HepG2 (cell line): Measurements from ENCODE around the gene ATP2C2. TPM values are rescaled to one million over a fixed set of nuclear protein-coding genes. Genes with fewer than 3 reads are reported as not detected.

ENCODE experiments used
- ATF1 ChIP-seq: IDR thresholded peaks from 2 replicates; pipeline ENCODE4 v1.6.1; 2016; ENCODE audit warnings: mild to moderate bottlenecking, control low read depth
- ATM ChIP-seq: fragments of 450-650 bp; IDR thresholded peaks from 2 replicates; pipeline ENCODE4 v1.7.1; 2017; ENCODE audit warnings: mild to moderate bottlenecking, borderline replicate concordance
- FOXA3 ChIP-seq: IDR thresholded peaks from 2 replicates; pipeline ENCODE4 v1.6.1; 2016; ENCODE audit warnings: missing genetic modification reagents, missing compliant biosample characterization
- GATAD2A ChIP-seq: IDR thresholded peaks from 2 replicates; pipeline ENCODE4 v1.6.1; 2016
- MEIS1 ChIP-seq: sonication (generic); formaldehyde crosslinking; IDR thresholded peaks from 2 replicates; pipeline ENCODE4 v1.9.0; 2021; ENCODE audit warnings: mild to moderate bottlenecking, missing genetic modification reagents, moderate library complexity, borderline replicate concordance
- PHB2 ChIP-seq: fragments of 450-650 bp; IDR thresholded peaks from 2 replicates; pipeline ENCODE4 v1.6.1; 2018; ENCODE audit not compliant: partially characterized antibody
- SOX6 ChIP-seq, 2 experiments: fragments of 450-650 bp in 1 of 2; sonication (generic) in 1 of 2; formaldehyde crosslinking in 1 of 2; IDR thresholded peaks; 2 replicates each; pipeline versions ENCODE4 v1.4.0 to v1.6.1; 2017 to 2020; ENCODE audit warnings: antibody characterized with exemption in 1 of 2, mild to moderate bottlenecking in 1 of 2, missing genetic modification reagents in 1 of 2
- SP2 ChIP-seq: sonication (generic); formaldehyde crosslinking; IDR thresholded peaks from 2 replicates; pipeline ENCODE4 v1.5.1; 2020; ENCODE audit warnings: mild to moderate bottlenecking, missing genetic modification reagents
- YY1 ChIP-seq: IDR thresholded peaks from 2 replicates; pipeline ENCODE4 v1.6.1; 2011; ENCODE audit warnings: low read length, low read depth, moderate library complexity, mild to moderate bottlenecking; ENCODE audit not compliant: insufficient read depth, insufficient replicate concordance
- ZC3H13 ChIP-seq: sonication (generic); formaldehyde crosslinking; IDR thresholded peaks from 2 replicates; pipeline ENCODE4 v1.8.1; 2023; ENCODE audit warnings: mild to moderate bottlenecking, missing genetic modification reagents, moderate library complexity
- ZKSCAN1 ChIP-seq: fragments of 150-350 bp; IDR thresholded peaks from 2 replicates; pipeline ENCODE4 v1.6.1; 2014; ENCODE audit warnings: low read length
- ZNF605 ChIP-seq: sonication (generic); formaldehyde crosslinking; IDR thresholded peaks from 2 replicates; pipeline ENCODE4 v1.8.0; 2022; ENCODE audit warnings: mild to moderate bottlenecking, missing genetic modification reagents
- ZNF747 ChIP-seq: sonication (generic); formaldehyde crosslinking; IDR thresholded peaks from 2 replicates; pipeline ENCODE4 v1.8.1; 2023; ENCODE audit warnings: missing genetic modification reagents, mild to moderate bottlenecking, borderline replicate concordance
- polyA plus RNA-seq, 8 experiments: library from polyadenylated mRNA; depleted of rRNA in 3 of 8; stranded (reverse) in 7 of 8; unstranded in 1 of 8; fragments of >200 nt; fragmentation: Illumina TruSeq in 4 of 8; extraction: Trizol in 4 of 8; gene quantifications; 2 replicates each; pipeline versions ENCODE4 v1.2.1 to v1.2.3, GENCODE V29; 2011 to 2016; ENCODE audit warnings: low read depth in 4 of 8, missing spikeins in 1 of 8, mixed read lengths in 1 of 8; ENCODE audit not compliant: insufficient read depth in 1 of 8
- total RNA-seq, 5 experiments: library from RNA; depleted of rRNA; stranded (reverse); fragments of >200 nt; fragmentation: Illumina TruSeq; extraction: Trizol; gene quantifications; 2 replicates each; pipeline ENCODE4 v1.2.3, GENCODE V29; 2016; ENCODE audit warnings: low read depth in 1 of 5
- TF ChIP-seq, protein P1 (sequence below): sonication (generic); formaldehyde crosslinking; IDR thresholded peaks from 2 replicates; pipeline ENCODE4 v1.4.0; 2020; ENCODE audit warnings: missing genetic modification reagents
- TF ChIP-seq, protein P2 (sequence below): sonication (generic); formaldehyde crosslinking; IDR thresholded peaks from 2 replicates; pipeline ENCODE4 v1.5.0; 2020; ENCODE audit warnings: missing genetic modification reagents, mild to moderate bottlenecking, borderline replicate concordance
- TF ChIP-seq, protein P3 (sequence below): sonication (generic); formaldehyde crosslinking; IDR thresholded peaks from 2 replicates; pipeline ENCODE4 v1.4.0; 2020; ENCODE audit warnings: missing genetic modification reagents
- TF ChIP-seq, protein P4 (sequence below): sonication (generic); formaldehyde crosslinking; IDR thresholded peaks from 2 replicates; pipeline ENCODE4 v1.4.0; 2020; ENCODE audit warnings: low read depth, mild to moderate bottlenecking, missing genetic modification reagents
- TF ChIP-seq, protein P5 (sequence below): sonication (generic); formaldehyde crosslinking; conservative IDR thresholded peaks from 2 replicates; pipeline ENCODE4 v1.4.0; 2020; ENCODE audit warnings: missing genetic modification reagents

ATP2C2 gene
- total and polyA plus RNA-seq, 2 of the 13 experiments (the other 11 are each of a cell fraction or from before 2014, with no cell fraction given) = 0.07 TPM; not detected in 1

DNA sequence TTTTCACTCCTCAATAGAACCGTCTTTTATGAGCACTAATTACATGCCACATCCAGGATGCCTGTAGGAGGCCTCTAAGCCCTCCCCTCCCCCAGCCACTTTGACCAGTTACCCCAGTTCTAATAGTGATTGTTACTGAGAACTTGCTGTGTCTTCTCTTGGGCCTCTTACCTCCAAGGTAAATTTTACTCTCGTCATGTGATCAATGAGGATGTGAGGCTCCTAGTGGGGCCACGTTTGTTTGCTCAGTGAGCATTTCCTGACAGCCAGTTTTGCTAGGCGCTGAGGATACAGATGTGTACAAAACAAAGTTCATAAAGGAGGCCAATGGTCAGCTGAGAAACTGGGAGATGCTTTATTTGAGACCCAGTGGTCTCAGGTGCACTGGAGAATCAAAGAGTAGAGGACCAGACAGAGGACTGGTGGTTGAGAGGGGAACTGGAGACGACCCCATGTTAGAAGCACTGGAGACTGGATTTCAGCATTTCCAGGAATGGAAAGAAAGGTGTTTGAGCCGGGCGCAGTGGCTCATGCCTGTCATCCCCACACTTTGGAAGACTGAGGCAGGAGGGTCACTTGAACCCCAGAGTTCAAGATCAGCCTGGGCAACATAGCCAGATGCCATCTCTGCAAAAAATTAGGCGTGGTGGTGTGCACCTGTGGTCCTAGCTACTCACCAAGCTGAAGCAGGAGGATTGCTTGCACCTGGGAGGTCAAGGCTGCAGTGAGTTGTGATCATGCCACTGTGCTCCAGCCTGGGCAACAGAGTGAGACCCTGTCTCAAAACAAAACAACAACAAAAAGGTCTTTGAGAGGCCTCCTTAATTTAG, 2.6 kb downstream of the ATP2C2 start (continued):
- TF ChIP-seq, protein P1, sequence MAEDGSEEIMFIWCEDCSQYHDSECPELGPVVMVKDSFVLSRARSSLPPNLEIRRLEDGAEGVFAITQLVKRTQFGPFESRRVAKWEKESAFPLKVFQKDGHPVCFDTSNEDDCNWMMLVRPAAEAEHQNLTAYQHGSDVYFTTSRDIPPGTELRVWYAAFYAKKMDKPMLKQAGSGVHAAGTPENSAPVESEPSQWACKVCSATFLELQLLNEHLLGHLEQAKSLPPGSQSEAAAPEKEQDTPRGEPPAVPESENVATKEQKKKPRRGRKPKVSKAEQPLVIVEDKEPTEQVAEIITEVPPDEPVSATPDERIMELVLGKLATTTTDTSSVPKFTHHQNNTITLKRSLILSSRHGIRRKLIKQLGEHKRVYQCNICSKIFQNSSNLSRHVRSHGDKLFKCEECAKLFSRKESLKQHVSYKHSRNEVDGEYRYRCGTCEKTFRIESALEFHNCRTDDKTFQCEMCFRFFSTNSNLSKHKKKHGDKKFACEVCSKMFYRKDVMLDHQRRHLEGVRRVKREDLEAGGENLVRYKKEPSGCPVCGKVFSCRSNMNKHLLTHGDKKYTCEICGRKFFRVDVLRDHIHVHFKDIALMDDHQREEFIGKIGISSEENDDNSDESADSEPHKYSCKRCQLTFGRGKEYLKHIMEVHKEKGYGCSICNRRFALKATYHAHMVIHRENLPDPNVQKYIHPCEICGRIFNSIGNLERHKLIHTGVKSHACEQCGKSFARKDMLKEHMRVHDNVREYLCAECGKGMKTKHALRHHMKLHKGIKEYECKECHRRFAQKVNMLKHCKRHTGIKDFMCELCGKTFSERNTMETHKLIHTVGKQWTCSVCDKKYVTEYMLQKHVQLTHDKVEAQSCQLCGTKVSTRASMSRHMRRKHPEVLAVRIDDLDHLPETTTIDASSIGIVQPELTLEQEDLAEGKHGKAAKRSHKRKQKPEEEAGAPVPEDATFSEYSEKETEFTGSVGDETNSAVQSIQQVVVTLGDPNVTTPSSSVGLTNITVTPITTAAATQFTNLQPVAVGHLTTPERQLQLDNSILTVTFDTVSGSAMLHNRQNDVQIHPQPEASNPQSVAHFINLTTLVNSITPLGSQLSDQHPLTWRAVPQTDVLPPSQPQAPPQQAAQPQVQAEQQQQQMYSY (CRISPR knock-in tag) = peak; percentile 84
- no peak for TF ChIP-seq SP2
- no peak for TF ChIP-seq ZKSCAN1
- TF ChIP-seq ZNF605 (CRISPR knock-in tag) = no peak
- TF ChIP-seq FOXA3 (CRISPR knock-in tag) = peak; percentile 63
- TF ChIP-seq GATAD2A = peak; percentile 63; the same call in 1 of the 2 replicates
- no peak for TF ChIP-seq MEIS1 (CRISPR knock-in tag)
- TF ChIP-seq YY1 = no peak
- no peak for TF ChIP-seq ZC3H13
- TF ChIP-seq ZNF747 = 0 out of 2 replicates have a peak, but pooled peaks have one; percentile 30
- TF ChIP-seq, protein P2, sequence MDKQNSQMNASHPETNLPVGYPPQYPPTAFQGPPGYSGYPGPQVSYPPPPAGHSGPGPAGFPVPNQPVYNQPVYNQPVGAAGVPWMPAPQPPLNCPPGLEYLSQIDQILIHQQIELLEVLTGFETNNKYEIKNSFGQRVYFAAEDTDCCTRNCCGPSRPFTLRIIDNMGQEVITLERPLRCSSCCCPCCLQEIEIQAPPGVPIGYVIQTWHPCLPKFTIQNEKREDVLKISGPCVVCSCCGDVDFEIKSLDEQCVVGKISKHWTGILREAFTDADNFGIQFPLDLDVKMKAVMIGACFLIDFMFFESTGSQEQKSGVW (CRISPR knock-in tag) = no peak
- no peak for TF ChIP-seq SOX6 (IDR thresholded peaks at IDR 0.05)
- TF ChIP-seq SOX6 (CRISPR knock-in tag; IDR thresholded peaks at IDR 0.05) = 0 out of 2 replicates have a peak, but pooled peaks have one; percentile 29
- TF ChIP-seq PHB2 = no peak
- TF ChIP-seq, protein P3, sequence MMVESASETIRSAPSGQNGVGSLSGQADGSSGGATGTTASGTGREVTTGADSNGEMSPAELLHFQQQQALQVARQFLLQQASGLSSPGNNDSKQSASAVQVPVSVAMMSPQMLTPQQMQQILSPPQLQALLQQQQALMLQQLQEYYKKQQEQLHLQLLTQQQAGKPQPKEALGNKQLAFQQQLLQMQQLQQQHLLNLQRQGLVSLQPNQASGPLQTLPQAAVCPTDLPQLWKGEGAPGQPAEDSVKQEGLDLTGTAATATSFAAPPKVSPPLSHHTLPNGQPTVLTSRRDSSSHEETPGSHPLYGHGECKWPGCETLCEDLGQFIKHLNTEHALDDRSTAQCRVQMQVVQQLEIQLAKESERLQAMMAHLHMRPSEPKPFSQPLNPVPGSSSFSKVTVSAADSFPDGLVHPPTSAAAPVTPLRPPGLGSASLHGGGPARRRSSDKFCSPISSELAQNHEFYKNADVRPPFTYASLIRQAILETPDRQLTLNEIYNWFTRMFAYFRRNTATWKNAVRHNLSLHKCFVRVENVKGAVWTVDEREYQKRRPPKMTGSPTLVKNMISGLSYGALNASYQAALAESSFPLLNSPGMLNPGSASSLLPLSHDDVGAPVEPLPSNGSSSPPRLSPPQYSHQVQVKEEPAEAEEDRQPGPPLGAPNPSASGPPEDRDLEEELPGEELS = 0 out of 2 replicates have a peak, but pooled peaks have one; percentile 20
- no peak for TF ChIP-seq ATF1 (CRISPR knock-in tag)
- TF ChIP-seq, protein P4, sequence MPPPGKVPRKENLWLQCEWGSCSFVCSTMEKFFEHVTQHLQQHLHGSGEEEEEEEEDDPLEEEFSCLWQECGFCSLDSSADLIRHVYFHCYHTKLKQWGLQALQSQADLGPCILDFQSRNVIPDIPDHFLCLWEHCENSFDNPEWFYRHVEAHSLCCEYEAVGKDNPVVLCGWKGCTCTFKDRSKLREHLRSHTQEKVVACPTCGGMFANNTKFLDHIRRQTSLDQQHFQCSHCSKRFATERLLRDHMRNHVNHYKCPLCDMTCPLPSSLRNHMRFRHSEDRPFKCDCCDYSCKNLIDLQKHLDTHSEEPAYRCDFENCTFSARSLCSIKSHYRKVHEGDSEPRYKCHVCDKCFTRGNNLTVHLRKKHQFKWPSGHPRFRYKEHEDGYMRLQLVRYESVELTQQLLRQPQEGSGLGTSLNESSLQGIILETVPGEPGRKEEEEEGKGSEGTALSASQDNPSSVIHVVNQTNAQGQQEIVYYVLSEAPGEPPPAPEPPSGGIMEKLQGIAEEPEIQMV (CRISPR knock-in tag) = 0 out of 2 replicates have a peak, but pooled peaks have one; percentile 52
- TF ChIP-seq ATM = no peak
- TF ChIP-seq, protein P5, sequence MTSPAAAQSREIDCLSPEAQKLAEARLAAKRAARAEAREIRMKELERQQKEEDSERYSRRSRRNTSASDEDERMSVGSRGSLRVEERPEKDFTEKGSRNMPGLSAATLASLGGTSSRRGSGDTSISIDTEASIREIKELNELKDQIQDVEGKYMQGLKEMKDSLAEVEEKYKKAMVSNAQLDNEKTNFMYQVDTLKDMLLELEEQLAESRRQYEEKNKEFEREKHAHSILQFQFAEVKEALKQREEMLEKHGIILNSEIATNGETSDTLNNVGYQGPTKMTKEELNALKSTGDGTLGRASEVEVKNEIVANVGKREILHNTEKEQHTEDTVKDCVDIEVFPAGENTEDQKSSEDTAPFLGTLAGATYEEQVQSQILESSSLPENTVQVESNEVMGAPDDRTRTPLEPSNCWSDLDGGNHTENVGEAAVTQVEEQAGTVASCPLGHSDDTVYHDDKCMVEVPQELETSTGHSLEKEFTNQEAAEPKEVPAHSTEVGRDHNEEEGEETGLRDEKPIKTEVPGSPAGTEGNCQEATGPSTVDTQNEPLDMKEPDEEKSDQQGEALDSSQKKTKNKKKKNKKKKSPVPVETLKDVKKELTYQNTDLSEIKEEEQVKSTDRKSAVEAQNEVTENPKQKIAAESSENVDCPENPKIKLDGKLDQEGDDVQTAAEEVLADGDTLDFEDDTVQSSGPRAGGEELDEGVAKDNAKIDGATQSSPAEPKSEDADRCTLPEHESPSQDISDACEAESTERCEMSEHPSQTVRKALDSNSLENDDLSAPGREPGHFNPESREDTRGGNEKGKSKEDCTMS (CRISPR knock-in tag) = no peak
